DOHH2 (cell line): Measurements from ENCODE around the gene GYPC.

Experiments used
- CTCF ChIP-seq: fragments of 200-600 bp; sonication (generic); IDR thresholded peaks from one replicate; pipeline ENCODE4 v1.5.1; 2014; ENCODE audit warnings: antibody characterized with exemption, mild to moderate bottlenecking, low read depth, low read length; ENCODE audit not compliant: poor library complexity, severe bottlenecking
- EZH2phosphoT487 ChIP-seq: fragments of 200-600 bp; sonication (generic); IDR thresholded peaks from 2 replicates; pipeline ENCODE4 v1.6.1; 2017; ENCODE audit warnings: borderline replicate concordance, mild to moderate bottlenecking, antibody characterized with exemption, low read length, moderate library complexity, mixed read lengths

DNA sequence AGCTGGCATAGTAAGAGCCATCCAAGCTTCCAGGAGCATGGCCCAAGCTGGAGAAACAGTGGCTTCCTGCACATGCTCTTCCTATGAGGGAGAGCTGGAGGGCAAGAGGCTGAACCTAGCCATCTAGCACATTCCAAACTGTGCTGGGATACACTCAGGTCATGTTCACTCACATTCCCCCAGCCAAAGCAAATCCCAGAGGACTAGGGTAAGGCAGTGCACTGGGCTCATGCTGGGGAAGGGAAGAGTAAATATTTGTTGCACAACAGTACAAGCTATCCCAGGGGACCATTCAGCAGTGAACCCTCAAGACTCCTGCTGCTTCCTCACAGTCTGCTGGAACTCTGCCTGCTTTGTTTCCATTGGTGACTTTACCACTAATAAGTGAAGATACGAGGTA lies 20.7 kb upstream of the GYPC start:
- TF ChIP-seq CTCF (no peak), EZH2phosphoT487 (no peak)
